OCI-LY1 (cell line): ENCODE measurements around the gene LEMD3.

Experiments used
- H2AFZ ChIP-seq: fragments of 200-600 bp; sonication (generic), shearing (Covaris generic); 2 replicates; pipeline ENCODE4 v1.6.0; 2014; ENCODE audit warnings: antibody characterized with exemption, mild to moderate bottlenecking, low read length
- H3F3A ChIP-seq: fragments of 200-600 bp; sonication (generic), shearing (Covaris generic); 2 replicates; pipeline ENCODE4 v1.6.0; 2014; ENCODE audit warnings: mild to moderate bottlenecking, antibody characterized with exemption, low read length, moderate library complexity; ENCODE audit not compliant: insufficient read depth
- H3K27ac ChIP-seq: fragments of 200-600 bp; sonication (generic); 2 replicates; pipeline ENCODE4 v1.5.1; 2014; ENCODE audit warnings: low read length, mixed run types, mild to moderate bottlenecking, low read depth; ENCODE audit not compliant: poor library complexity, severe bottlenecking
- H3K27me3 ChIP-seq: fragments of 200-600 bp; sonication (generic); 2 replicates; pipeline ENCODE4 v1.6.0; 2014; ENCODE audit warnings: antibody characterized with exemption, mild to moderate bottlenecking, low read length, moderate library complexity; ENCODE audit not compliant: insufficient read depth
- H3K36me3 ChIP-seq: fragments of 200-600 bp; sonication (generic); 2 replicates; pipeline ENCODE4 v1.6.1; 2014; ENCODE audit warnings: mild to moderate bottlenecking, antibody characterized with exemption, low read length, moderate library complexity, mixed read lengths; ENCODE audit not compliant: insufficient read depth
- H3K4me1 ChIP-seq: fragments of 200-600 bp; sonication (generic); 2 replicates; pipeline ENCODE4 v1.5.1; 2014; ENCODE audit warnings: mild to moderate bottlenecking, low read length, moderate library complexity; ENCODE audit not compliant: insufficient read depth, severe bottlenecking
- H3K4me2 ChIP-seq: fragments of 200-600 bp; sonication (generic), shearing (Covaris generic); 2 replicates; pipeline ENCODE4 v1.6.1; 2014; ENCODE audit warnings: low read length
- H3K4me3 ChIP-seq: fragments of 200-600 bp; sonication (generic); 2 replicates; pipeline ENCODE4 v1.5.1; 2014; ENCODE audit warnings: low read length, low read depth, mild to moderate bottlenecking, mixed read lengths; ENCODE audit not compliant: poor library complexity, severe bottlenecking
- H3K79me2 ChIP-seq: fragments of 200-600 bp; shearing (Covaris generic); 2 replicates; pipeline ENCODE4 v1.6.1; 2016; ENCODE audit warnings: mixed run types, low read length, mixed read lengths; ENCODE audit not compliant: insufficient read depth
- H3K9ac ChIP-seq: fragments of 200-600 bp; sonication (generic), shearing (Covaris generic); 2 replicates; pipeline ENCODE4 v1.6.1; 2014; ENCODE audit warnings: mild to moderate bottlenecking, low read length, mixed read lengths
- H3K9me2 ChIP-seq: fragments of 200-600 bp; sonication (generic), shearing (Covaris generic); 2 replicates; pipeline ENCODE4 v1.6.1; 2014; ENCODE audit warnings: low read depth, mild to moderate bottlenecking, low read length, mixed read lengths
- H3K9me3 ChIP-seq: fragments of 200-600 bp; shearing (Covaris generic); 2 replicates; pipeline ENCODE4 v1.6.1; 2014; ENCODE audit warnings: low read length, mixed read lengths
- H4K20me1 ChIP-seq: fragments of 200-600 bp; sonication (generic), shearing (Covaris generic); 2 replicates; pipeline ENCODE4 v1.6.0; 2016; ENCODE audit warnings: mild to moderate bottlenecking, low read length; ENCODE audit not compliant: insufficient read depth
- EZH2 ChIP-seq: fragments of 200-600 bp; sonication (generic), shearing (Covaris generic); IDR thresholded peaks from 2 replicates; pipeline ENCODE4 v1.8.0; 2017; ENCODE audit warnings: borderline replicate concordance, mixed run types, mild to moderate bottlenecking, antibody characterized with exemption, low read length, moderate library complexity, mixed read lengths
- TF ChIP-seq, protein P1 (sequence below): fragments of 200-600 bp; sonication (generic), shearing (Covaris generic); IDR thresholded peaks from 2 replicates; pipeline ENCODE4 v1.5.1; 2017; ENCODE audit warnings: mild to moderate bottlenecking, antibody characterized with exemption, low read length, moderate library complexity, mixed read lengths

The LEMD3 gene

DNA sequence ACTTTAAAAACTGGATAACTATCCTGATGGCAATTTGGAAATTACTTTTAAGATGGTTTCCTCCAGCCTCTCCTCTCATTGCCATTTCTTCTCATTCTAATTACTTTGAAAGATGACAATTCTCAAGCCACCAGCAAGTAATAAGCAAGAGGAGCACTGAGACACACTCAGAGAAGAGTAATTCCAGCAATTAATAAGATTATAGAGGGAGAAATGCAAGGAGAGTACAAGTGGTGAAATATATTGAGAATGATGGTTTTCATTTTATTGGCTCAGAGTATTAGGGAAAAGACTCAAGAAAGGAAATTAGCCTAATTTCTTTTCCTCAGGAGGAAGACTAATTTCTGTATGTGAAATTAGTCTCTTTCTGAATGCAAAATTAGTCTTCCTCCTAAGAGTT is 88.6 kb downstream of the LEMD3 start:
- no peaks in the 10 kb centered on the region for H3F3A ChIP-seq
- TF ChIP-seq EZH2 = no peak
- TF ChIP-seq, protein P1, sequence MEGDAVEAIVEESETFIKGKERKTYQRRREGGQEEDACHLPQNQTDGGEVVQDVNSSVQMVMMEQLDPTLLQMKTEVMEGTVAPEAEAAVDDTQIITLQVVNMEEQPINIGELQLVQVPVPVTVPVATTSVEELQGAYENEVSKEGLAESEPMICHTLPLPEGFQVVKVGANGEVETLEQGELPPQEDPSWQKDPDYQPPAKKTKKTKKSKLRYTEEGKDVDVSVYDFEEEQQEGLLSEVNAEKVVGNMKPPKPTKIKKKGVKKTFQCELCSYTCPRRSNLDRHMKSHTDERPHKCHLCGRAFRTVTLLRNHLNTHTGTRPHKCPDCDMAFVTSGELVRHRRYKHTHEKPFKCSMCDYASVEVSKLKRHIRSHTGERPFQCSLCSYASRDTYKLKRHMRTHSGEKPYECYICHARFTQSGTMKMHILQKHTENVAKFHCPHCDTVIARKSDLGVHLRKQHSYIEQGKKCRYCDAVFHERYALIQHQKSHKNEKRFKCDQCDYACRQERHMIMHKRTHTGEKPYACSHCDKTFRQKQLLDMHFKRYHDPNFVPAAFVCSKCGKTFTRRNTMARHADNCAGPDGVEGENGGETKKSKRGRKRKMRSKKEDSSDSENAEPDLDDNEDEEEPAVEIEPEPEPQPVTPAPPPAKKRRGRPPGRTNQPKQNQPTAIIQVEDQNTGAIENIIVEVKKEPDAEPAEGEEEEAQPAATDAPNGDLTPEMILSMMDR = no peak
- no peaks in the 10 kb centered on the region for H4K20me1 ChIP-seq
- no peaks in the 10 kb centered on the region for H3K9me3 ChIP-seq
- H3K4me2 ChIP-seq = no peak overlapping the region
- no peak overlapping the region for H3K9ac ChIP-seq
- no peaks in the 10 kb centered on the region for H3K36me3 ChIP-seq
- no peak overlapping the region for H3K27ac ChIP-seq
- no peak overlapping the region for H3K4me3 ChIP-seq
- no peaks in the 10 kb centered on the region for H3K4me1 ChIP-seq
- no peaks in the 10 kb centered on the region for H3K79me2 ChIP-seq
- no peaks in the 10 kb centered on the region for H3K27me3 ChIP-seq
- H3K9me2 ChIP-seq = no peaks in the 10 kb centered on the region
- no peak overlapping the region for H2AFZ ChIP-seq

DNA sequence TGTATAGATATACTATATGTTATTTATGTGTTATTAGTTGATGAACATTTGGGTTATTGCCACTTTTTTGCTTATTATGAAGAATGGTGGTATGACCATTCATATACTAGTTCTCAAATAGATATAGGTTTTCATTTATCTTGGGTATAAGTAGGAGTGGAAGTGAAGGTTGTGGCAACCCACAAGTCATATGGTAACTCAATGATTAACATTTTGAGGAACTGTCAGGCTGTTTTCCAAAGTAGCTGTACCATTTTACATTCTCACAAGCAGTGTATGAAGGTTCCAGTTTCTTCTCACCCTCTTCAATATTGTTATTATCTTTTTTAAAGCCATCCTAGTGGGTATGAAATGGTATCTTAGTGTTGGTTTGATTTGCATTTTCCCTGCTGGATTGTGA is 90.1 kb downstream of the LEMD3 start:
- H3K9ac ChIP-seq = no peak overlapping the region
- TF ChIP-seq, protein P1 = no peak
- no peak for TF ChIP-seq EZH2
- no peaks in the 10 kb centered on the region for H3K36me3 ChIP-seq
- H3K27ac ChIP-seq = no peak overlapping the region
- no peaks in the 10 kb centered on the region for H3K9me3 ChIP-seq
- no peak overlapping the region for H3K4me2 ChIP-seq
- no peak overlapping the region for H3K4me3 ChIP-seq
- H3F3A ChIP-seq = no peaks in the 10 kb centered on the region
- H4K20me1 ChIP-seq = no peaks in the 10 kb centered on the region
- H3K79me2 ChIP-seq = no peaks in the 10 kb centered on the region
- H3K9me2 ChIP-seq = no peaks in the 10 kb centered on the region
- no peaks in the 10 kb centered on the region for H3K27me3 ChIP-seq
- no peaks in the 10 kb centered on the region for H3K4me1 ChIP-seq
- H2AFZ ChIP-seq = no peak overlapping the region

DNA sequence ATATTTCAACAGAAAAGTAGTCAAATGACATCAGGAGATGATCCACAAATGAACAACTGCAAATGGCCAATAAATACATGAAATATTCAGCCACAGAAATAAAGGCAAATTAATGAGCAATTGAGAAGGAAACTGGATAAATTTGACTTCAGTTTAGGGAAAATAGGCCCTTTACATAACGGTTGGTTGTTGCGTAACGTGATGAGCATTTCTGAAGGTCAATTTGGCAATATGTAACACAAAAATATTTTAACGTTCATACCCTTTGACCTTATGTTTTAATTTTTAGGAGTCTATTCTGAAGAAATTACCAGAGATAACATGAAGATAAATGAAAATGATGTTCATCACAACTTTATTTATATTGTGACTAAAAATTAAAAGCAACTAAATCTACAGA is 94.4 kb downstream of the LEMD3 start:
- no peak for TF ChIP-seq EZH2
- H3K4me3 ChIP-seq = no peak overlapping the region
- no peak overlapping the region for H3K27ac ChIP-seq
- H3F3A ChIP-seq = no peaks in the 10 kb centered on the region
- H3K27me3 ChIP-seq = no peaks in the 10 kb centered on the region
- no peaks in the 10 kb centered on the region for H3K4me1 ChIP-seq
- no peaks in the 10 kb centered on the region for H4K20me1 ChIP-seq
- H3K9me3 ChIP-seq = no peaks in the 10 kb centered on the region
- no peaks in the 10 kb centered on the region for H3K9me2 ChIP-seq
- no peak overlapping the region for H3K4me2 ChIP-seq
- H3K9ac ChIP-seq = no peak overlapping the region
- H3K36me3 ChIP-seq = no peaks in the 10 kb centered on the region
- H3K79me2 ChIP-seq = no peaks in the 10 kb centered on the region
- H2AFZ ChIP-seq = no peak overlapping the region

DNA sequence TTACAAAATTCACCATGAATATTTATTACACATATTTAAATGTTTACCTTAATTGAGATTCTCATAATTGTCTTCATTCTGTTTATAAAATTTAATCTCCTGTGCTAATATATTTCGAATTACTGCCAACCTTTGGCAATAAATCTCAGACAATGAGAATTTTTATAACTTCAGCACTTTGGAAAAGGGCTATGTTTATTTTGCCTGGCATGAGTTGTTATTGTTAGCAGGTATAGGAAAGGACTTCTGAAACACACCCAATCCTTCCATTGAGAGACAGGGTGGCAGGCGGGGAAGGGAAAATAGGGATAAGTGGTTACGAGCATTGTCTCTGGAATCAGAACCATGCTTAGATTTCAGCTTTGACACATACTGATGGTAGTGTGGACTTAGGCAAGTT is 97.0 kb downstream of the LEMD3 start:
- Histone ChIP-seq H3K4me3 (no peak overlapping the region), H2AFZ (no peak overlapping the region), H3K36me3 (no peaks in the 10 kb centered on the region), H3K79me2 (no peaks in the 10 kb centered on the region), H3K9me2 (no peaks in the 10 kb centered on the region), H3K4me1 (no peaks in the 10 kb centered on the region), H3F3A (no peaks in the 10 kb centered on the region), H3K9ac (no peak overlapping the region), H3K27me3 (no peaks in the 10 kb centered on the region), H3K4me2 (no peak overlapping the region), H3K9me3 (no peaks in the 10 kb centered on the region), H3K27ac (no peak overlapping the region), H4K20me1 (no peaks in the 10 kb centered on the region)
- TF ChIP-seq, protein P1 = no peak
- TF ChIP-seq EZH2 = no peak
